Measurements from ENCODE around the gene STAT6.
A peak's percentile ranks its signal among the peaks of the same experiment; 100 is the strongest.

Gene STAT6

GRCh38 chr12:57131896-57132744 lies 21.0 kb upstream of the STAT6 start (continued):
- TF ChIP-seq KLF16 (tag by site-specific recombination; IDR thresholded peaks at IDR 0.05) = no peak

- POLR2A ChIA-PET = no interaction called here
- TF ChIP-seq, protein P1, sequence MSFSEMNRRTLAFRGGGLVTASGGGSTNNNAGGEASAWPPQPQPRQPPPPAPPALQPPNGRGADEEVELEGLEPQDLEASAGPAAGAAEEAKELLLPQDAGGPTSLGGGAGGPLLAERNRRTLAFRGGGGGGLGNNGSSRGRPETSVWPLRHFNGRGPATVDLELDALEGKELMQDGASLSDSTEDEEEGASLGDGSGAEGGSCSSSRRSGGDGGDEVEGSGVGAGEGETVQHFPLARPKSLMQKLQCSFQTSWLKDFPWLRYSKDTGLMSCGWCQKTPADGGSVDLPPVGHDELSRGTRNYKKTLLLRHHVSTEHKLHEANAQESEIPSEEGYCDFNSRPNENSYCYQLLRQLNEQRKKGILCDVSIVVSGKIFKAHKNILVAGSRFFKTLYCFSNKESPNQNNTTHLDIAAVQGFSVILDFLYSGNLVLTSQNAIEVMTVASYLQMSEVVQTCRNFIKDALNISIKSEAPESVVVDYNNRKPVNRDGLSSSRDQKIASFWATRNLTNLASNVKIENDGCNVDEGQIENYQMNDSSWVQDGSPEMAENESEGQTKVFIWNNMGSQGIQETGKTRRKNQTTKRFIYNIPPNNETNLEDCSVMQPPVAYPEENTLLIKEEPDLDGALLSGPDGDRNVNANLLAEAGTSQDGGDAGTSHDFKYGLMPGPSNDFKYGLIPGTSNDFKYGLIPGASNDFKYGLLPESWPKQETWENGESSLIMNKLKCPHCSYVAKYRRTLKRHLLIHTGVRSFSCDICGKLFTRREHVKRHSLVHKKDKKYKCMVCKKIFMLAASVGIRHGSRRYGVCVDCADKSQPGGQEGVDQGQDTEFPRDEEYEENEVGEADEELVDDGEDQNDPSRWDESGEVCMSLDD (tag by site-specific recombination; IDR thresholded peaks at IDR 0.05) = no peak
- TF ChIP-seq ZNF16 (tag by site-specific recombination; IDR thresholded peaks at IDR 0.05; ENCODE audit: low read depth) = no peak
- no peak for TF ChIP-seq ZNF202 (tag by site-specific recombination; IDR thresholded peaks at IDR 0.05; ENCODE audit: borderline replicate concordance)
- TF ChIP-seq AEBP2 (tag by site-specific recombination; IDR thresholded peaks at IDR 0.05; ENCODE audit: borderline replicate concordance) = no peak
- Histone ChIP-seq H3K27ac (ENCODE audit: extremely low read depth, low read depth, low read length) (no peak overlapping the region), H3K4me1 (ENCODE audit: control insufficient read depth, insufficient read depth, low read length) (peaks cover 10% of the 10 kb centered on the region), H3K4me3 (ENCODE audit: low read depth, low read length) (no peak overlapping the region), H3K36me3 (ENCODE audit: control insufficient read depth in 2 of 2, insufficient read depth in 1 of 2, low read length in 2 of 2) (no peaks in the 10 kb centered on the region), H3K9me3 (ENCODE audit: control insufficient read depth, insufficient read depth, low read depth, low read length) (no peaks in the 10 kb centered on the region)
- CTCF ChIA-PET = interaction anchor here (0.5 to 3.7 kb wide), 6 partner anchors 8 to 187 kb away, joined by 3 to 25 read pairs (median 5); no protein-coding TSS in a partner anchor
Measured at GRCh38 chr12:57130941-57131340, 19.8 kb upstream of the STAT6 start.

DNA sequence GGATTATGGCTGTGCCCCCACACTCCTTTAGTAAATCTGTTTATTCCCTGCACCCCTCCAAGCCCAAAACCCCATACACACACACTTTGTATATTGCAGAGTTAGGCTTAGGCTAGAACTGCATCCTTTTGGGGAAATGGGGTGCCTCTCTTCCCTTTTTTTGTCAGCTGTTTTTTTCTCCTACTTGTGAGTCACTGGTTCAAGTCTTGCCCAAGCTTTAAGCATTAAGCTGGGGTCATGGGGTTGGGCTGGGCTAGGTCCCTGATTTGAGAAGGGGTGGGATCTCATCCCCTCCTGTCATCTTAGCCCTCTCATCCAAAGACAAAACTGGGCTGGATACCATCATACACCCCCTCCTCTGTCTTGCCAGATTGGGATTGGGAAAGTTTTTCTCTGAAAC lies 18.7 kb upstream of the STAT6 start:
- POLR2A ChIA-PET = no interaction called here
- Histone ChIP-seq H3K9me3 (ENCODE audit: control insufficient read depth, insufficient read depth, low read depth, low read length) (no peaks in the 10 kb centered on the region), H3K27ac (ENCODE audit: extremely low read depth, low read depth, low read length) (no peak overlapping the region), H3K36me3 (ENCODE audit: control insufficient read depth in 2 of 2, insufficient read depth in 1 of 2, low read length in 2 of 2) (no peaks in the 10 kb centered on the region), H3K4me1 (ENCODE audit: control insufficient read depth, insufficient read depth, low read length) (peaks cover 10% of the 10 kb centered on the region), H3K4me3 (ENCODE audit: low read depth, low read length) (no peak overlapping the region)
- CTCF ChIA-PET = interaction anchor here (0.5 to 3.7 kb wide), 7 partner anchors 43 to 379 kb away, joined by 3 to 25 read pairs (median 4); no protein-coding TSS in a partner anchor
- TF ChIP-seq HOXD13 (CRISPR knock-in tag; IDR thresholded peaks at IDR 0.05; ENCODE audit: borderline replicate concordance) = no peak
- no peak for TF ChIP-seq ZNF639 (tag by site-specific recombination; IDR thresholded peaks at IDR 0.05)
- TF ChIP-seq ZNF362 (tag by site-specific recombination; IDR thresholded peaks at IDR 0.05) = peak; percentile 62; the same call in 1 of the 2 replicates
- TF ChIP-seq, protein P2, sequence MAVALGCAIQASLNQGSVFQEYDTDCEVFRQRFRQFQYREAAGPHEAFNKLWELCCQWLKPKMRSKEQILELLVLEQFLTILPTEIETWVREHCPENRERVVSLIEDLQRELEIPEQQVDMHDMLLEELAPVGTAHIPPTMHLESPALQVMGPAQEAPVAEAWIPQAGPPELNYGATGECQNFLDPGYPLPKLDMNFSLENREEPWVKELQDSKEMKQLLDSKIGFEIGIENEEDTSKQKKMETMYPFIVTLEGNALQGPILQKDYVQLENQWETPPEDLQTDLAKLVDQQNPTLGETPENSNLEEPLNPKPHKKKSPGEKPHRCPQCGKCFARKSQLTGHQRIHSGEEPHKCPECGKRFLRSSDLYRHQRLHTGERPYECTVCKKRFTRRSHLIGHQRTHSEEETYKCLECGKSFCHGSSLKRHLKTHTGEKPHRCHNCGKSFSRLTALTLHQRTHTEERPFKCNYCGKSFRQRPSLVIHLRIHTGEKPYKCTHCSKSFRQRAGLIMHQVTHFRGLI (tag by site-specific recombination; IDR thresholded peaks at IDR 0.05) = peak; percentile 55; the same call in 1 of the 2 replicates
- TF ChIP-seq ZNF366 (tag by site-specific recombination; conservative IDR thresholded peaks at IDR 0.05) = peak; percentile 50; the same call in 1 of the 2 replicates
